HFFc6 (cell line): ENCODE data around the gene TSHZ1. TPM values are rescaled to one million over a fixed set of nuclear protein-coding genes. Genes with fewer than 3 reads are reported as not detected.

Experiments
- DNase-seq: peaks from one replicate; pipeline ENCODE4 v3.0.0-alpha.2; 2018
- H3K27ac Mint-ChIP-seq: 2 replicates; pipeline ENCODE4 v1.8.0; 2020; ENCODE audit warnings: mild to moderate bottlenecking, mixed read lengths
- H3K27me3 Mint-ChIP-seq: 2 replicates; pipeline ENCODE4 v1.8.0; 2021; ENCODE audit warnings: mild to moderate bottlenecking, moderate library complexity, mixed read lengths; ENCODE audit not compliant: insufficient read depth
- H3K36me3 Mint-ChIP-seq: 2 replicates; pipeline ENCODE4 v1.8.0; 2021; ENCODE audit warnings: low read depth, mixed read lengths
- H3K4me1 Mint-ChIP-seq: 2 replicates; pipeline ENCODE4 v1.8.0; 2020; ENCODE audit warnings: low read depth, mixed read lengths
- H3K4me3 Mint-ChIP-seq: 2 replicates; pipeline ENCODE4 v1.8.0; 2020; ENCODE audit warnings: mild to moderate bottlenecking, moderate library complexity, mixed read lengths
- H3K9me3 Mint-ChIP-seq: 2 replicates; pipeline ENCODE4 v1.8.0; 2020; ENCODE audit warnings: mild to moderate bottlenecking, mixed read lengths
- CTCF ChIP-seq: fragments of 200-600 bp; sonication (generic); IDR thresholded peaks from 2 replicates; pipeline ENCODE4 v1.5.0; 2021; ENCODE audit warnings: antibody characterized with exemption, mild to moderate bottlenecking
- total RNA-seq, 6 experiments: library from RNA; stranded (reverse); fragmentation: NEBNext Ultra II Directional; extraction: Animal tissue kit (Norgen Biotek cat#: 25700); gene quantifications; 2 replicates in 1 of 6; 3 replicates in 5 of 6; pipeline ENCODE4 v1.2.3, GENCODE V29; 2021

Gene TSHZ1
- total RNA-seq, 6 experiments from 2014 or later = 18.6 to 25.0 (median 23.3) TPM

GRCh38 chr18:75290737-75291358, 80.3 kb downstream of the TSHZ1 start:
- Mint-ChIP-seq H3K4me1 (no peaks in the 10 kb centered on the region), H3K4me3 (no peak overlapping the region), H3K36me3 (peaks cover 19% of the 10 kb centered on the region), H3K9me3 (no peaks in the 10 kb centered on the region), H3K27me3 (no peaks in the 10 kb centered on the region; the same call in none of the 2 replicates), H3K27ac (no peak overlapping the region)
- TF ChIP-seq CTCF = no peak
- no peak for DNase-seq

- Mint-ChIP-seq H3K36me3 (peaks cover 14% of the 10 kb centered on the region), H3K4me3 (no peak overlapping the region), H3K4me1 (no peaks in the 10 kb centered on the region), H3K27me3 (no peaks in the 10 kb centered on the region; the same call in none of the 2 replicates), H3K27ac (no peak overlapping the region), H3K9me3 (no peaks in the 10 kb centered on the region)
- no peak for DNase-seq
- TF ChIP-seq CTCF = no peak
These were observed 80.9 kb downstream of the TSHZ1 start for GRCh38 chr18:75291460-75291859.

- no peak overlapping the region for H3K4me3 Mint-ChIP-seq
- no peaks in the 10 kb centered on the region for H3K4me1 Mint-ChIP-seq
- no peak for TF ChIP-seq CTCF
- H3K9me3 Mint-ChIP-seq = no peaks in the 10 kb centered on the region
- DNase-seq = no peak
- H3K27ac Mint-ChIP-seq = no peak overlapping the region
- no peaks in the 10 kb centered on the region; the same call in 1 of the 2 replicates for H3K27me3 Mint-ChIP-seq
- peaks cover 3% of the 10 kb centered on the region; the same call in 1 of the 2 replicates for H3K36me3 Mint-ChIP-seq
These were observed 83.0 kb downstream of the TSHZ1 start for GRCh38 chr18:75293591-75293990.

GRCh38 chr18:75297731-75298130, 87.1 kb downstream of the TSHZ1 start:
- Mint-ChIP-seq H3K9me3 (no peaks in the 10 kb centered on the region), H3K27ac (no peak overlapping the region), H3K4me3 (no peak overlapping the region), H3K4me1 (no peaks in the 10 kb centered on the region), H3K27me3 (no peaks in the 10 kb centered on the region), H3K36me3 (no peaks in the 10 kb centered on the region)
- no peak for DNase-seq
- no peak for TF ChIP-seq CTCF

- no peaks in the 10 kb centered on the region for H3K4me1 Mint-ChIP-seq
- no peak for DNase-seq
- no peak overlapping the region for H3K4me3 Mint-ChIP-seq
- H3K9me3 Mint-ChIP-seq = peaks cover 8% of the 10 kb centered on the region
- no peaks in the 10 kb centered on the region for H3K36me3 Mint-ChIP-seq
- no peak for TF ChIP-seq CTCF
- no peak overlapping the region for H3K27ac Mint-ChIP-seq
- peaks cover 4% of the 10 kb centered on the region for H3K27me3 Mint-ChIP-seq
These were observed 94.3 kb downstream of the TSHZ1 start for GRCh38 chr18:75304678-75305557.
